C1 segment of cervical spinal cord (tissue), 14 donors: ENCODE results near the gene EIF5A.
"Not testable (repeated sequence)": the region's sequence is repeated elsewhere in the genome, so short reads cannot be mapped to it uniquely, and the experiment has no call there.

Experiments
- DNase-seq, 14 donors: peaks; one replicate each; lab custom pipeline; 2025; lab: John Stamatoyannopoulos, UW

EIF5A gene

DNA sequence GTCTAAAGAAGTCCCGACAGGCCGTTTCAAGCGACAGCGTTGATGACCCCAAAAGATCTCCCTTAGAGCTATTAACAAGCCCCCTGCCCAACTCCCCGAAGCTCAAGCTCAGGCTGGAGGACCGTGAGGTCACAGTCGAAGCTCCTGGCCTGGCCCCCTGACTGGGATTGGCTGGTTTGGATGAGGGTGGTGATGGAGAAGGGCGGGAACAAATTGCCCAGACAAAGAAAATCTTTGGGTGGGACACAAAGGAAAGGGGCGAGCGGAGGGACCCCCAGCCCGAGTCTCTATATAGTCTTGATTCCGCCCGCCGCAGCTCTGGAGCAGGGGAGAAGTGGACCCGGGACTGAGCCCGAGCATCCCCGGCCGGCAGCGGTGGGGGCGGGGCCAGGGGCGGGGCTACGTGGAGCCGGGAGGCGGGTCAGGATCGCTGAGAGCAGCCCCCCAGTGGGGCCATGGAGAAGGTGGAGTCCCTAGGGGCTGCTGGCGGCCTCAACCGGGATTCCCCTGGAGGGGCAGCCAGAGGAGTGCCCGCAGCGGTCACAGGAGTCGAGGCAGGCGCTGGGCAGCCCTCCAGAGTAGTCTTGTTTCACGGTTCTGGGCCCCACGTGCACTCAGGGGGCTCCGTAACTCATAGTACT lies 22.7 kb downstream of the EIF5A start:
- DNase-seq = peak in 13 of 14 donors; percentile 40 to 90 (median 84)

DNA sequence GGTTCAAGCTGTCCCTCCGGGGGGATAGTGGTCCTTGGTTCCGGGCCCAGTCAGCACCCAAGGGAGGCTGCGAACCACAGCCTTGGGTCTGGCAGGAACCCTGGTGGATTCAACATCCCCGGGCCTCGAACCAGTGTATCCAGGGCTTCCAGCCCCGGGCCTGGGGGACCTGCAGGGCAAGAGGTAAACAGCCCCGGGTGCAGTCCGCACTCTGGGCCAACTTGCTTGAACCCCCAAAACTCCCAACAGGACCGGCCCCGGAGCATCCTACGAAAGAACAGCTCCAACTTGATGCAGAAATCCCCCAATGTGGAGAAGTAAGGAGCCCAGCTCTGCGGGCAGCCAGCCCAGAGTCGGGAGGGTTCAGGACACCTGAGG lies 23.2 kb downstream of the EIF5A start:
- DNase-seq = no peak

DNA sequence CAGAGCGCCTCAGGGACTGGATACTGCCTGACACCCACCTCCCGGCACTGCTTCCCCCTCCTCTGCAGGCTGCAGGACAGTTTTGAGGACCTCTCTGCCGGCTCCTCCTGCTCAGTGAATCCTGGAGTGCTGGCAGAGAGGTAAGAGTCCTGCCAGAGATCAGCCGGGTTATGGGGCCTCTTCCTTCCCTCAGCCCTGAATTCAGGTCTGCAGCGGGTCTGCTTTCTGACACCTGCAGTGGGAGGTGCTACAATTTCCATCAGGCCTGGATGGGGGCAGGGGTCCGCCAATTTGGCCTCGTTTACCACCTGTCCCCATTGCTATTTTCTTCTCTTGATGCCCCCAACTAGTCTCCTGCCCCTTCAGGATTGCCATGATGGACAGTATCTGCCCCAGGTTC lies 24.7 kb downstream of the EIF5A start:
- no peak for DNase-seq

DNA sequence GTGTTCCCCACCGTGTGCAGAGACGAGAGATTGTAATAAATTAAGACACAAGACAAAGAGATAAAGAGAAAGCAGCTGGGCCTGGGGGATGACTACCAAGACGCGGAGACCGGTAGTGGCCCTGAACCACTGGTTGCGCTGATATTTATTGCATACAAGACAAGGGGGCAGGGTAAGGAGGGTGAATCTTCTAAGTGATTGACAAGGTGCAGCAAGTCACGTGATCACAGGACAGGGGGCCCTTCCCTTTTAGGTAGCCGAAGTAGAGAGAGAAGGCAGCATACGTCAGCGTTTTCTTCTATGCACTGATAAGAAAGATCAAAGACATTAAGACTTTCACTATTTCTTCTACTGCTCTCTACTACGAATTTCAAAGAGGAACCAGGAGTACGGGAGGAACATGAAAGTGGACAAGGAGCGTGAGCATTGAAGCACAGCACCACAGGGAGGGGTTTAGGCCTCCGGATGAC lies 25.2 kb downstream of the EIF5A start:
- DNase-seq = not testable (repeated sequence)

DNA sequence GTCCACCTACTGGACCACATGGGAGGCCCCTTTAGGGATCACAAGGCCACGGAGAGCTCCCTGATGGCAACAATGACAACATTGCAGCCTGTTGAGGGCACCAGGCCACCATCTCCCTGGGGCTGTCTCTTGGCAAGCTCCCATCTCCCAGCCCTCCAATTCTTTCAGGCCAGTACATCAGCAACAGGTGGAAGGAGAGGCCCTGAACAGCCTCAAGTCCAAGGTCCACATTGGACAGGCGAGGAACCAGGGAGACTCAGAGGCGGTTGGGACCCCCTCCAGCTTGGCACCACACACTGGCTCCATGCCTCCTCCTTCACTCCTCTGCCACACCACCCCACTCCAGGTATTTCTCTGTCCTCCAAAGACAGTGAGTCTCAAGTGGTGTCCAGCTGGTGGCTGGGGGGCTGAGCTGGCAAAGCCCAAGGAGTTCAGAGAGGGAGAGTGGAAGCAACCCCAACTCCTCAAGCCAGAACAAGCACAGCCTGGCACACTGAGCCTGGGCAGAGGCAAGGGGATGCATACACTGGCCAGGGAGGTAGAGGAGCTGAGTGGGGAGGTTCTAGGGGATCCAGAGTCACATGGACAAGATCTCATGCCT lies 27.6 kb downstream of the EIF5A start:
- no peak for DNase-seq

DNA sequence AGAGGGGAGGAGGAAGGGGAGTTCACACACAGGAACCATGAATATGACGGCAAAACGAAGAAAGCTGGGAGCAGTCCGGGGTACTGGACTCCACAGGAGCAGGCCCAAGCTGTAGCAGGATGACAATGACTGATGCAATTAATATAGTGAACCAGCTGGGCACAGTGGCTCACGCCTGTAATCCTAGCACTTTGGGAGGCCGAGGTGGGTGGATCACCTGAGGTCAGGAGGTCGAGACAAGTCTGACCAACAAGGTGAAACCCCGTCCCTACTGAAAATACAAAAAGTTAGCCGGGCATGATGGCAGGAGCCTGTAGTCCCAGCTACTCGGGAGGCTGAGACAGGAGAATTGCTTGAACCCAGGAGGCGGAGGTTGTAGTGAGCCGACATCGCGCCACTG lies 28.3 kb downstream of the EIF5A start:
- not testable (repeated sequence) for DNase-seq

DNA sequence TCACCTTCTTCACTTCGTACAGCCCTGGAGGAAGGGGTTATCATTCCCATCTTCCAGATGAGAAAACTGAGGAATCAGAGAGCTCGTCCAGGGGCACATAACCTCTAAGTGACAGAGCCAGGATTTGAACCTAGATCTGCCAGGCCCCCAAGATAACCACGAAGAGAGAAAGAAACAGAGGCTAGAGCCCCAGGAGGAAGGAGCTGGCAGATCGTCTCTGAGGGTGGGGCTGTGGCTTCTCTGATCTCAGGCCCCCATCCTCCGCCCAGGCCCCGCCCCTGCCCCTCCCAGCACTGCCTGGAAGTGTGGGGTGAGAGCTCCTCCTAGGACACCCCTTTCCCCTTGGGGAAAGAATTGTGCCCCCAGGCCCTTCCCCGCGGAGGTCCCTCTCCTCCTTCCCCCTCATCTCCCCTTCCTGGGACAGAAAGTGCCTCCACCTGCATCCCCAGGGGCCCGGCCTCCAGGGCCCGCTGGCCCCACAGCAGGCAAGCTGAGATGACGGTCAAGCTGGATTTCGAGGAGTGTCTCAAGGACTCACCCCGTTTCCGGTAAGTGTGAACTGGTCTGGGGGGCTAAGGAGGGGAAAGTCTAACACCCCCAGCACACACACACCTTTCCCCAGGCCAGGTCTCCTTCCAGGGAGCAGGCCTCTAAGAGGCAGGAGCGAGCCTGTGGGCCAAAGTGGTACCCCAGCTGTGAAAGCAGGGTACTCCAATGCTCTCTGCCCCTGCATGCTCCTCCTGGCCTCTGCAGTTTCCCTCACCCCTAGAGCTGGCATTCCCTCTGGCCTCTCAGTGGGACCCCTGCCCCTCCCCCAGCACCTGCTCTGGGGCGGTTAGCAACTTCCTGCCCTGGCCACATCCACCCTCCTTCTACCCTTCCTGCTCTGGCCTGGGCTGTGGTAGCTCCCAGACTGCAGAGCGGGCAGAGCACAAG lies 29.1 kb downstream of the EIF5A start, which contains the start of gene ACAP1:
Gene ACAP1 (plus strand): TSS at position 290 of the 936 bp plus-strand sequence. CDS start 206 bp downstream, at position 496.
- DNase-seq = no peak

DNA sequence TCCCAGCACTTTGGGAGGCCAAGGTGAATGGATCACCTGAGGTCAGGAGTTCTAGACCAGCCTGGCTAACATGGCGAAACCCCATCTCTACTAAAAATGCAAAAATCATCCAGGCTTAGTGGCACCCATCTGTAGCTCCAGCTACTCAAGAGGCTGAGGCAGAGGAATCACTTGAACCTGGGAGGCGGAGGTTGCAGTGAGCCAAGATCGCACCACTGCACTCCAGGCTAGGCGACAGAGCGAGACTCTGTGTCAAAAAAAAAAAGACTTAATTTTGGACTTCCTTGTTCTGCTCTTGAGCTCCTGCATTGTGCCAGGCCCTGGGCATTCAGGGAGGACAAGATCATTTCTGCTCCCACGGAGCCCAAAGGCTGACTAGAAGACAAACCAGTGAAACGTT lies 30.2 kb downstream of the EIF5A start:
- not testable (repeated sequence) for DNase-seq

DNA sequence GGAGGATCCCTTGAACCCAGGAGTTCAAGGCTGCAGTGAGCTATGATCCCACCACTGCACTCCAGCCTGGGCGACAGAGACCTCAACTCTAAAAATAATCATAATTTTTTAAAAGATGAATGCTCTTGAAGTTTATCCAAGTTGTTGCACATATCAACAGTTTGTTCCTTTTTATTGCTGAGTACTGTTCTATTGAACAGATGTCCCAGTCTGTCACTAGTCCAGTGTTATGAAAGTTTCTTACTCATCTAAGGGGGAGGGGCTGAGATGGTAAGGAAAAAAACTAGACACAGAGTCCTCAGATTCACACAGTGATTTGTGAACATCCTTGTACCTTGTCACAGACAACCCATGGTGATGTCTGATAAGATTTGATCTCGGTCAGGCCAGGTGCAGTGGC lies 32.8 kb downstream of the EIF5A start:
- no peak for DNase-seq

DNA sequence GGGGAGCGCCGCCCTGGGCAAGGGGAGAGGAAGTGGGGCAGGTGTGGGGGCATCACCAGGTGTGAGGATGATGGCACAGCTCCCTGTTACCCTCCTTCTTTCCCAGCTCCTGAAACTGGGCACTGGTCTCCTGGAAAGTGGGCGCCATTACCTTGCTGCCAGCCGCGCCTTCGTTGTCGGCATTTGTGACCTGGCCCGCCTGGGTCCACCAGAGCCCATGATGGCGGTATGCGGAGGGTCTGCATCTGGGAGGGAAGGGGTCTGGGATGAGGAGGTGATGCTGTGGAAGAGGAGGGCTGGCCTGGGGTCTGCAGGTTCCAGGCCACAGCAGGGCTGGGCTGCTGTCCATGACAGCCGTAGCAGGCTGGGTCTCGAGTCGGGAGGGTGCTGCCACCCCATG lies 34.4 kb downstream of the EIF5A start:
- DNase-seq = no peak

DNA sequence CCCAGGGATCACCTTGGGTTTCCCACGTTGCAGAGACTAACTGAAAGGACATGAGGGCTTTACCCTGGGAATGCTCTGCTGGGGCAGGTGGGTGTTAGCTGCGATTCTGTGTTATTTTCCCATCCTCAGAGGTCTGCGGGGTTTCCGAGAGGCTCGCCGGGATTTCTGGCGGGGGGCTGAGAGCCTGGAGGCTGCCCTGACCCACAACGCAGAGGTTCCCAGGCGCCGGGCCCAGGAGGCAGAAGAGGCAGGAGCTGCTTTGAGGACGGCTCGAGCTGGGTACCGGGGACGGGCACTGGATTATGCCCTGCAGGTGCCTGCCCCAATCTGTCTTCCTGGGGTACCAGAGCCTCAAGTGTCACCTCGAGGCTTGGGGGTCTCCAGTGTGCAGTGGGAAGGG lies 35.8 kb downstream of the EIF5A start:
- no peak for DNase-seq

DNA sequence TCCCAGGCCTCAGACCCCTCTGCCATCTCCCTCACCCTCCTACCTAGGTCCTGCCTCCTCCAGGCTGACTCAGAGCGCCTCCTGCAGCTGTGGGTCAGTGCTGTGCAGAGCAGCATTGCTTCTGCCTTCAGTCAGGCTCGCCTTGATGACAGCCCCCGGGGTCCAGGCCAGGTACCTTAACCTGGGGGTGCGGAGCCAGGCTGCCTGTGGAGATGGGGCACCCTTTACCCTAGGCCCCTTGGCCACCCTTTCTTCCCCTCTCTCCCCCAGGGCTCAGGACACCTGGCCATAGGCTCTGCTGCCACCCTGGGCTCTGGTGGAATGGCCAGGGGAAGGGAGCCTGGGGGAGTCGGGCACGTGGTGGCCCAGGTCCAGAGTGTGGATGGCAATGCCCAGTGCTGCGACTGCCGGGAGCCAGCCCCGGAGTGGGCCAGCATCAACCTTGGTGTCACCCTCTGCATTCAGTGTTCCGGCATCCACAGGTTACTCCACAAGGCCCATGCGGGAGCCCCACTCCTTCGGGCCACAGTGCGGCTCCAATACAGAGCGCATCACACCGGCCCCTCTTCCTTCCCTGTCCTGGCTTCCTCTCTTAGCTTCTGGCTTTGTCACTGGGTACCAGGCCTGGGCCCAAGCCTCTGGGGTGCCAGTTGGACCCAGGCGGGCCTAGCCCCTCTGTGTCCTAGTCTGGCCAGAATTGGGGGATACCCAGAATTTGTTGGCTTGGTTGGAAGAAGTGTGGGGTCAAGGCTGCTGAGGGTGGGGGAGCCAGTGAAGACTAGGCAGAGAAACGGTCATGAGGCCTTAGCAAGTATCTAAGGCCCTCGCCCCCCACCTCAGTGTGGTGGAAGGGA lies 39.6 kb downstream of the EIF5A start:
- no peak for DNase-seq

DNA sequence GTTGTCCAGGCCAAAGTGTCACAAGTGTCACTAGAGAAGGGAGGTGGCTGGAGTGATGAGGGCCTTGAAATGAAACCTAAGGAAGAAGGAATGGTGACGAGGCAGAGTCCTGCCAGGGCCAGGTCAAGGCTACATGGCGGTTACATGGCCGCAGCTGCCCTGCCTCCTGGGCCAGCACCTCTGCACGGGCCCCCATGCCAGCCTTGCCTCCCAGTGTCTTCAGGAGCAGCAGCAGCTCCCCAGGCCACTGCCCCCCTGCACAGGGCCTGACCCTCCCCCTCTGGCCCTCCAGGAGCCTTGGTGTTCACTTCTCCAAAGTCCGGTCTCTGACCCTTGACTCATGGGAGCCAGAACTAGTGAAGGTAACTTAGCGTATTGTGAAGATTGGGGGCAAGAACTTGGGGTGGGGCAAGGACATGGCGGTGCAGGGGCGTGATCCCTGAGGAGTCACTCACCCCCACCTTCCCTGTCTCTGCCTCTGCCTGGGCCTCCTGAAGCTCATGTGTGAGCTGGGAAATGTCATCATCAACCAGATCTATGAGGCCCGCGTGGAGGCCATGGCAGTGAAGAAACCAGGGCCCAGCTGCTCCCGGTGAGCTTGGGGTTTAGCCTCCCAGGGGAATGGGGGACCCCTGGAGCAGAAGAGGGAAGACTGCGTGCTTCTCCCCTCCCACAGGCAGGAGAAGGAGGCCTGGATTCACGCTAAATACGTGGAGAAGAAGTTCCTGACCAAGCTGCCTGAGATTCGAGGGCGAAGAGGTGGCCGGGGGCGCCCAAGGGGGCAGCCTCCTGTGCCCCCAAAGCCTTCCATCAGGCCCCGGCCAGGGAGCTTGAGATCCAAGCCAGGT lies 40.4 kb downstream of the EIF5A start:
- DNase-seq = no peak

DNA sequence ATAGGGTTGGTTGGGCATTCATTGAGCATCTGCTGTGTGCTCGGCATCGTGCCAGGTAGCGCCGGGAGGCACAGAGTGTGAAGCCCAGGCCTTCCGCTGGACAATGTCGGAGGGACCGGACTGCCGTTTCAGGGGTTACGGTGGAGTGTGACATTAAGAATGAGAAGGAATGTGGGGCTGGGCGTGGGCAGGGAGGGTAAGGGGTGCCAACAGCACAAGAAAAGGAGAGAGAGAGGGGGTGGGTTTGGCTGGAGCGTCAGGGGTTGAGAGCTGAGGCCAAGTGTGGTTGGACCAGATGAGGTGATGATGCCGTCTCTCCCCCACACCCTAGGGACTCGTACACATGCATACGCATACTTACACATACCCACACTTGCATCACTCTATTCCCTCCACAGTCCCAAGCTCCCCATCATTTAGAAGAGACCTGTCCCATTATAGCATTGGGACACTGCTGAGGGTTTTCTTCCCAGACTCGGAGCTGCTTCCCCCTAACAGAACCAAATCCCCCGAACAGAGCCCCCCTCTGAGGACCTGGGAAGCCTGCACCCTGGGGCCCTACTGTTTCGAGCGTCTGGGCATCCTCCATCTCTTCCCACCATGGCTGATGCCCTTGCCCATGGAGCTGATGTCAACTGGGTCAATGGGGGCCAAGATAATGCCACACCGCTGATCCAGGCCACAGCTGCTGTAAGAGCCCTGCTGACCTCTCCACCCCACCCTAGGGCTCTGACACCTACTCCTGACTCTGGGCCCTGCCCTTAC lies 41.2 kb downstream of the EIF5A start:
- peak in 2 of 14 donors; percentile 27 to 32 for DNase-seq

DNA sequence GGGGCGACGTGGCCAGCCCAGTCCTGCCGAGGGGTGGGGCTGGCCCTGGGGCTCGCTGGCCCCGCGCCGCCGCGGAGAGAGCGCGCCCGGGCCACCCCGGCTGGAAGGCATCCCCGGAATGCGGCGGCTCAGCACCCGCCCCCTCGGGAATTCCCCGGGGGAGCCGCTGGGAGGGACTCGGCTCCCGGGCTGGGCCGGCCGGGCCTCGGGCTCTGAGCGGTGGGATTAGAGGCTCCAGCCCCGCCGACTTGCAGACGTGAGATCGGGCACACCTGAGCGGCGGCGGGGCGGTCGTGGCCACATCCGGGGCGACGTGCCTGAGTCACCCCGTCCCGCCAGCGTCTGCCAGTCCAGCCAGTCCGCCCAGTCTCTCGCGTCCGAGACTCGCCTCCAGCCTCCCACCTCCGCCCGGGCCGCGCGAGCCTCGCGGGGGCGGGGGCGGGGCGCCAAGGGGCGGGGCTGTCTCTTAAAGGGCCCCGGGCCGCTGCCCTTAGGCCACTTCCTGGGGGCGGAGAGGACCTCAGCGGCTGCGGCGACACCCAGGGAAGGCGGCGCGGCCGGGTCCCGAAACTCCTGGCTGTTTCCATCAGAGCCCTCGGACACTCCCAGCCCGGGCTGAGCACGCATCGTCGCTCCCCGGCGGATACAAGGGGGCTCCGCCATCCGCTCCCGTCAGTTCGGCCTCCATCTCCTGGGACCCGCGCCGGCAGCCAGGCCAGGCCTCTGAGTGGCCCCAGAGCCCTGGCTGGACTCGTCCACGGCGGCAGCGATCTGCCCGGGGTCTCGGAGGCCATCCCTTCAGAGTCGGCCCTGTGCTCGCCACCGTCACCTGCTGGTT lies 44.5 kb downstream of the EIF5A start, which contains the start of gene KCTD11:
Gene KCTD11 (plus strand): TSS at position 498 of the 838 bp plus-strand sequence.
- DNase-seq = peak; percentile 28 to 92 (median 80)

DNA sequence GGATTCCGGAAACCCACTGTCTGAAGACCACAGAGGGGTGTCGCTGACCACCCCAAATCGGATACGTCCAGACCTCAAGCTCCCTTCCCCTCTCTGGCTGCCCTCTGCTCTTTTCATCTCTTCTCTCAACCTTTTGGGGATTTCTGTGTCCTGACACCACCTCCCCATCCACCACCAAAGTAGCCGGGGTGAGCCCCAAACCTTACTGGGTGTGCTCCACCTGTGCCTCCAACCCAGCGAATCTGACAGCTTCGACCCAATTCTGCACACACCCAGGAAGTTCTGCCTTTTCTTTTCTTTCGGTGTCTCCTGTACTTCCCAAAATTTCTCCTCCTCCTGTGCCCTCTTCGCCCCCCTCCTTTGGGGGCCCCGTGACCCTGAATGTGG lies 45.1 kb downstream of the EIF5A start:
- DNase-seq = no peak

DNA sequence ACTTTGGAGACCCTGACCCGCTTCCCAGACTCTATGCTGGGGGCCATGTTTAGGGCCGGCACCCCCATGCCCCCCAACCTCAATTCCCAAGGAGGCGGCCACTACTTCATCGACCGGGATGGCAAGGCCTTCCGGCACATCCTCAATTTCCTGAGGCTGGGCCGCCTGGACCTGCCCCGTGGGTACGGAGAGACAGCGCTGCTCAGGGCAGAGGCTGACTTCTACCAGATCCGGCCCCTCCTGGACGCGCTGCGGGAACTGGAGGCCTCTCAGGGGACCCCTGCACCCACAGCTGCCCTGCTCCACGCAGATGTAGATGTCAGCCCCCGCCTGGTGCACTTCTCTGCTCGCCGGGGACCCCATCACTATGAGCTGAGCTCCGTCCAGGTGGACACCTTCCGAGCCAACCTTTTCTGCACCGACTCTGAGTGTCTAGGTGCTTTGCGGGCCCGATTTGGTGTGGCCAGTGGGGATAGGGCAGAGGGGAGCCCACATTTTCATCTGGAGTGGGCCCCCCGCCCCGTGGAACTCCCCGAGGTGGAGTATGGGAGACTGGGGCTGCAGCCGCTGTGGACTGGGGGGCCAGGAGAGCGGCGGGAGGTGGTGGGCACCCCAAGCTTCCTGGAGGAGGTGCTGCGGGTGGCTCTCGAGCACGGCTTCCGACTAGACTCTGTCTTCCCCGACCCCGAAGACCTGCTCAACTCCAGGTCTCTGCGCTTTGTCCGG lies 45.6 kb downstream of the EIF5A start:
- no peak for DNase-seq

DNA sequence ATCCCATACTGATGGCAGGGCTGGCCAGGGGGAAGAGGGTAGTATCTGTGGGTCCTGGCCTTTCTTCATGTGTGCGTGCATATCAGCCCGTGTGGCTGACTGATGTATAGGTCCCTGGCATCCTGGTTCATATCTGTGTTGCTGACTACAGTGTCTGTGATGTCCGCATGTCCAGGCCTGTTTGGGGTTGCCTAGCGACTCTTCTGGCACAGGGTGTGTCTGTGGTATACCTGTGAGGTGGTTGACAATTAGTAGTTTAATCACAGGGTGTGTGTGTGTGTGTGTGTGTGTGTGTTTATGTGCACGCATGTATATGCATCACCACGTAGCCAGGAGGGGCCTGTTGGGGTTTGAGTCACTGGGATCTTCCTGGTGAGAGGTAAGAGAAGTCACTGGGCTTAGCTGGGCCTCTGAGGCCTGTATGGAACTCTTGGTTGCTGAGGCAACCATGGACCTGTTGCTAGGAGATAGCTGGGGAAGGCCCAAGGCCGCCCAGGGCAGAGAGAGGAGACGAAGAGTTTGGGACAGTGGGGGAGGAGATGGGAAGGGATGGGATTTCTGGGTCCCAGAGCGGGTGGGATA lies 46.9 kb downstream of the EIF5A start:
- peak in 1 of 14 donors; percentile 65 for DNase-seq
